Measurements from ENCODE around the gene CSF1. TPM values are rescaled to one million over a fixed set of nuclear protein-coding genes. Genes with fewer than 3 reads are reported as not detected.
"Not testable (repeated sequence)": the region's sequence is repeated elsewhere in the genome, so short reads cannot be mapped to it uniquely, and the experiment has no call there.

The CSF1 gene
- total RNA-seq, 1 donor from 2014 or later: 4.2 TPM

DNA sequence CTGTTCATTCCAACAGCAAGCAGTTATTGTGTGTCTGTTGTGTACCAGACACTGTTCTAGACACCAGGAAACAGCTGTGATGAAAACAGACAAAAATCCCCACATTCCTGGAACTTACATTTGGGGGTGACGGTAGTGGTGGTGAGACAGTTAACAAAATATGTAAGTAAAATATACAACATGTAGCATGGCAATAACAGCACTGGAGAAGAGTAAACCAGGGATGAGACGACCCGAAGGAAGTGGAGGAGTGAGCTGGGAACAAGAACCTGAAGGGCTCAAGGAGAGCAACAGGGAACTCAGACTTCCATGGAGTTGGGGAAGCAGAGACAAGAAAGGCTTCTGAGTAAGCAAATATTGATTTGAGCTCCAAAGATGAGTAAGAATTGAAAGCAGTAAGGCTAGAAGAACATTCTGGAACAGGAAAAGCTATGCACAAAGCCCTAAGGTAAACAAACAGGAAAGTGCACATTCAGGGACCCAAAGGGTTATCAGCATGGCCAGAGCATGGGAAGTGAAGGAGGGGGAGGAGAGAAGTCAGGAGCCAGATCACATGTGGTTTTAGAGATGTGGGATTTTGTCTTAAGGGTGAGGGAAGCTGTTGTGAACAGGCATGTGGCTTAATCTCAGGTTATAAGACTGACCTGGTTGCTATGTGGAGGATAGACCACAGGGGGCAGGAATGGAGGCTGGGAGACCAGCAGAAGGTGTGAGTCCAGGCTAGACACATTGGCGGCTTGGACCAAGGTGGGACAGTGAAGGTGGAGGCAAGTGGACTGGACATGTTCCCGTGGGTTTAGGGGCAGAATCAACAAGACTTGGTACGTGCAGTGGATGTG, 7.3 kb downstream of the CSF1 start:
- DNase-seq (ENCODE audit: low read depth in 2 of 2): peak in 1 of 2 donors; percentile 60

DNA sequence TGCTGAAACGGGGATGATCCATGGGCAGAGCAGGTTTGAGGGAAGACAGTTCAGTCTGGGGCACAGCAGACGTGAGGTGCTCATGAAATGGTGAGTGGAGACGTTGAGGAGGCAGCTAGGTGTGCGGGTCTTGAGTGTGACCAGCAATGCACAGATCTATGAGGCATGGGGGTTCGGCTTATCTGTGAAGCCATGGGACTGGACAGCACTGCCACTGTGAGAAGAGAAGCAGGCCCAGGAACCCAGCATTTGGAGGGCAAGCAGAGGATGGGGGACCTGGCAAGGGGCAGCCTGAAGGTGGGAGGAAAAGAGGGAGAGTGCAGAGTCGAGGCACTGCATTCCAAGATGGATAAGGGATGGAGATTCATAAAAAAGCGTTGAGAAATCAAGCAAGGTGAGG, 8.0 kb downstream of the CSF1 start:
- no peak for DNase-seq (ENCODE audit: low read depth in 2 of 2)

- DNase-seq (ENCODE audit: low read depth in 2 of 2): no peak
Observed at GRCh38 chr1:109919303-109919702, 8.7 kb downstream of the CSF1 start.

- not testable (repeated sequence) for DNase-seq (ENCODE audit: low read depth in 2 of 2)
Observed at GRCh38 chr1:109920391-109920790, 9.7 kb downstream of the CSF1 start.

DNA sequence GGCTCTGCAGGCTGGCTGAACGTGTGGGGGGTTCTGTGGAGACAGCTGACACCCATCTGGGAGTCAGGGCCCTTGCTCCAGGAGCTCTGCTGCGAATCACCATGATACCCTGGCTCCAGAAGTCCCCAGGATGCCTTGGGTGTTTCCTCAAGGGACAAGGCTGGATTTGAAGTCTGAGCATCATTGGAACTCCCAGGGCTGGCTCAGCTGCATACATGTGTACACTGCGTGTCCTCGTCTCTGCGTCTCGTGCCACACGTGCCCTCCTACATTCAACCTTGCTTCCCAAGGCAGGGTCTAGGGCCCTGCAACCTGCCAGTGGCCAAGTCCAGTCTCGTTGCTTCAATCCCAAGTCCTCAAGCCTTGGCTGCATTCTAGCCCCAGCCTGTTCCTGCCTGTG, 11.7 kb downstream of the CSF1 start:
- DNase-seq (ENCODE audit: low read depth in 2 of 2): no peak

DNA sequence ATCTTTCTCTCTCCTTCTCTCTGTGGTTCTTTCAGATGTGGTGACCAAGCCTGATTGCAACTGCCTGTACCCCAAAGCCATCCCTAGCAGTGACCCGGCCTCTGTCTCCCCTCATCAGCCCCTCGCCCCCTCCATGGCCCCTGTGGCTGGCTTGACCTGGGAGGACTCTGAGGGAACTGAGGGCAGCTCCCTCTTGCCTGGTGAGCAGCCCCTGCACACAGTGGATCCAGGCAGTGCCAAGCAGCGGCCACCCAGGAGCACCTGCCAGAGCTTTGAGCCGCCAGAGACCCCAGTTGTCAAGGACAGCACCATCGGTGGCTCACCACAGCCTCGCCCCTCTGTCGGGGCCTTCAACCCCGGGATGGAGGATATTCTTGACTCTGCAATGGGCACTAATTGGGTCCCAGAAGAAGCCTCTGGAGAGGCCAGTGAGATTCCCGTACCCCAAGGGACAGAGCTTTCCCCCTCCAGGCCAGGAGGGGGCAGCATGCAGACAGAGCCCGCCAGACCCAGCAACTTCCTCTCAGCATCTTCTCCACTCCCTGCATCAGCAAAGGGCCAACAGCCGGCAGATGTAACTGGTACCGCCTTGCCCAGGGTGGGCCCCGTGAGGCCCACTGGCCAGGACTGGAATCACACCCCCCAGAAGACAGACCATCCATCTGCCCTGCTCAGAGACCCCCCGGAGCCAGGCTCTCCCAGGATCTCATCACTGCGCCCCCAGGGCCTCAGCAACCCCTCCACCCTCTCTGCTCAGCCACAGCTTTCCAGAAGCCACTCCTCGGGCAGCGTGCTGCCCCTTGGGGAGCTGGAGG, 12.7 kb downstream of the CSF1 start:
- DNase-seq (ENCODE audit: low read depth in 2 of 2): peak in 1 of 2 donors; percentile 37

- no peak for DNase-seq (ENCODE audit: low read depth in 2 of 2)
Observed at GRCh38 chr1:109923946-109924275, 13.3 kb downstream of the CSF1 start.

GRCh38 chr1:109924316-109924715, 13.7 kb downstream of the CSF1 start:
- no peak for DNase-seq (ENCODE audit: low read depth in 2 of 2)

- no peak for DNase-seq (ENCODE audit: low read depth in 2 of 2)
Observed at GRCh38 chr1:109925159-109925990, 14.7 kb downstream of the CSF1 start.

DNA sequence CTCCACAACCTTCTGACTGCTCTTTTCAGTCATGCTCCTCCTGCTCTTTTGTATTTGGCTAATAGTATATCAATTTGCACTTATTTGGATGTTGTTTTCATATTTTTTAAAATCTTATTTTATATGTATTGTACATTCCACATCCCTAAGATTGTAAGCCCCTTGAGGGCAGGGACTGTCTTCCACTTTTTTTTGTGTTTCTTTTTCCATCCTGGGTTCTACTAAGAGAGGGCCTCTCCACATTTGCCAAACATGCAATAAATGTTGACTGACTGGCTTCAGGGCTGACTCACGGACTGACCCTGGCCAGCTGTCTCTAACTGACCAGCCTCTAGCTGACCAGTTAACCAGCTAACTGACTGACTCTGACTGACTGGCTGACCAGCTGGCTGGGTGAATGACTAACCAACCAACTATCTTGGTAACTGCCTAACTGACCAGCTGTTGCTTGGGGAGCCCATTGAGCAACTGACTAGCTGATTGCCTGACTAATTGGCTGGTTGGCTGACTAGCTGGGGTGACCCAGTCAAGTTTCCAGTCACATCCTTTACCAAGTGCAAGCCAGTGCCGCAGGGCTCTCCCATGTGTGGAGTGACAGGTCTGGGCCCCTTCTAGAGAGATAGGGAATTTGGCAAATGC, 16.1 kb downstream of the CSF1 start:
- DNase-seq (ENCODE audit: low read depth in 2 of 2): peak in 1 of 2 donors; percentile 37

- DNase-seq (ENCODE audit: low read depth in 2 of 2): no peak
Observed at GRCh38 chr1:109927356-109927755, 16.7 kb downstream of the CSF1 start.

- peak; percentile 56 to 91 for DNase-seq (ENCODE audit: low read depth in 2 of 2)
Observed at GRCh38 chr1:109927911-109928321, 17.3 kb downstream of the CSF1 start.

- DNase-seq (ENCODE audit: low read depth in 2 of 2): peak; percentile 26 to 52
Observed at GRCh38 chr1:109928591-109929111, 18.0 kb downstream of the CSF1 start.

DNA sequence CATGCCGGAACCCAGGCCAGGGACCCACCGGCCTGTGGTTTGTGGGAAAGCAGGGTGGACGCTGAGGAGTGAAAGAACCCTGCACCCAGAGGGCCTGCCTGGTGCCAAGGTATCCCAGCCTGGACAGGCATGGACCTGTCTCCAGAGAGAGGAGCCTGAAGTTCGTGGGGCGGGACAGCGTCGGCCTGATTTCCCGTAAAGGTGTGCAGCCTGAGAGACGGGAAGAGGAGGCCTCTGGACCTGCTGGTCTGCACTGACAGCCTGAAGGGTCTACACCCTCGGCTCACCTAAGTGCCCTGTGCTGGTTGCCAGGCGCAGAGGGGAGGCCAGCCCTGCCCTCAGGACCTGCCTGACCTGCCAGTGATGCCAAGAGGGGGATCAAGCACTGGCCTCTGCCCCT, 18.5 kb downstream of the CSF1 start:
- DNase-seq (ENCODE audit: low read depth in 2 of 2): no peak

DNA sequence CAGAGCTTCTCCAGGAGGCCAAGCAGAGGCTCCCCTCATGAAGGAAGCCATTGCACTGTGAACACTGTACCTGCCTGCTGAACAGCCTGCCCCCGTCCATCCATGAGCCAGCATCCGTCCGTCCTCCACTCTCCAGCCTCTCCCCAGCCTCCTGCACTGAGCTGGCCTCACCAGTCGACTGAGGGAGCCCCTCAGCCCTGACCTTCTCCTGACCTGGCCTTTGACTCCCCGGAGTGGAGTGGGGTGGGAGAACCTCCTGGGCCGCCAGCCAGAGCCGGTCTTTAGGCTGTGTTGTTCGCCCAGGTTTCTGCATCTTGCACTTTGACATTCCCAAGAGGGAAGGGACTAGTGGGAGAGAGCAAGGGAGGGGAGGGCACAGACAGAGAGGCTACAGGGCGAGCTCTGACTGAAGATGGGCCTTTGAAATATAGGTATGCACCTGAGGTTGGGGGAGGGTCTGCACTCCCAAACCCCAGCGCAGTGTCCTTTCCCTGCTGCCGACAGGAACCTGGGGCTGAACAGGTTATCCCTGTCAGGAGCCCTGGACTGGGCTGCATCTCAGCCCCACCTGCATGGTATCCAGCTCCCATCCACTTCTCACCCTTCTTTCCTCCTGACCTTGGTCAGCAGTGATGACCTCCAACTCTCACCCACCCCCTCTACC, 19.1 kb downstream of the CSF1 start:
- DNase-seq (ENCODE audit: low read depth in 2 of 2): no peak

GRCh38 chr1:109930252-109930993, 19.8 kb downstream of the CSF1 start:
- no peak for DNase-seq (ENCODE audit: low read depth in 2 of 2)

DNA sequence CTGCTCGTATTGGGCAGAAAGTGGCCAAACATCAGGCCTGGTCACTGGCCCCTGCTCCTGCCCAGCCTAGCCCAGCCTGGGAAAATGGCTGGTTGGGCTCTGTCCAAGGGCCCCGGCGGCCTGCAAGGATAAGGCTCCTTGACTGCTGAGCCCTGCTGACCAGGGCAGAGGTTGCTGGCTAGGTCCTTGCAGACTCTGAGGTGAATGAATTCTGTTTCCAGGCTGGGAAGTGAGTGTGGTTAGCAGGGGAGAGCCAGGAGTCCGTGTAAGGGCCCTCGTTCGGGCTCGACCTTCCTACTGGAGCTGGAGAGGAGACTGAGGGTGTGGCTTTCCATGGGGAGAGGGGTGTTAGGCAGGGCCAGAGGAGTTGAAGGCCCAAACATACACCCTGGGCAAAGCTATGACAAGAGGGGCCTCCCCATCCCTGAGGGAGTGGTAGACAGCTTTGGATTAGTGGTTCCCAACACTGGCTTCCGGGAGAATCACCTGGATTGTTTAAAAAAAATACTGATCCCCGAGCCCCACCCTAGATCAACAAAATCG, 20.6 kb downstream of the CSF1 start:
- DNase-seq (ENCODE audit: low read depth in 2 of 2): peak; percentile 88 to 94

DNA sequence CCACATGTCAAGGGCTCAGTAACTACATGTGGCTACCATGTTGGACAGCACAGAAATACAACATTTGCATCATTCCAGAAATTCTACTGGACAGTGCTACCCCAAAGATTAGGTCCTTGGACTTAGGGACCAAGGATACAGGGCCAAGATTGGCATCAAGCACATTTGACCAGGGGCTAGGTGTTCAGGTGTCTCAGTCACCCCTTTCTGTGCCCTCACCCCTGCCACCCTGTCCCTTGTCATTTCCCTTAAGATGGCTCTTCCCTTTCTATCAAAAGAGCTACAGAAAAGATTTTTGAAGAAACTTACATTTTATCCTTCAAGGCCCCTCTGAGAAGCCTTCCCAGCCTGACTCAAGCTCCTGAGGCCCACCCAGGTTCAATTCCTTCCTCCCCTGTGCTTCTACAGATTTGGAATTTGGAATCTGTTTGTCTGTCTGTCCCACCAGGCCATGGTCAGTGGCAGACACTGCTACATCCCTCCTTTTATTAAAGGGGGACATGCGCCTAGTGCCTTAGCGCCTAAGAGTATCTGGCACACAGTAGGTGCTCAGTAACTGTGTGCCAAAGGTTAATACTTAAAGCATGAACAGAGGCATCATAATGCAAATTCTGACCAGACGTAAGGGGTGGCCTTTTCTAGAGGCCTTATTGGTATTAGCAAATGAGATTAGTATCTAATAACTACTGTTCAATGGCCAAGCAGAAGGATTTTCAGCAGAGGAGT, 21.4 kb downstream of the CSF1 start:
- no peak for DNase-seq (ENCODE audit: low read depth in 2 of 2)

GRCh38 chr1:109932679-109933078, 22.0 kb downstream of the CSF1 start:
- no peak for DNase-seq (ENCODE audit: low read depth in 2 of 2)
